Prostate gland (tissue), 2 donors: Measurements from ENCODE around the gene TMEM212. TPM values are rescaled to one million over a fixed set of nuclear protein-coding genes. Genes with fewer than 3 reads are reported as not detected.

ENCODE experiments used
- DNase-seq: peaks from one replicate; pipeline ENCODE4 v3.0.0-alpha.2; 2019; ENCODE audit warnings: low spot score
- H3K27ac ChIP-seq, 2 donors: fragments of 200-600 bp; sonication (generic); 2 replicates each; pipeline ENCODE4 v1.5.1; 2017 to 2019
- H3K27me3 ChIP-seq: fragments of 200-600 bp; sonication (generic); replicated peaks from 2 replicates; pipeline ENCODE4 v1.5.1; 2019; ENCODE audit not compliant: insufficient read depth
- H3K36me3 ChIP-seq, 2 donors: fragments of 200-600 bp; sonication (generic); 1 replicate in 1 of 2; 2 replicates in 1 of 2; pipeline versions ENCODE4 v1.5.1 to v1.8.1; 2017 to 2019
- H3K4me1 ChIP-seq: fragments of 200-600 bp; sonication (generic); replicated peaks from 2 replicates; pipeline ENCODE4 v1.5.1; 2019
- H3K4me3 ChIP-seq, 2 donors: fragments of 200-600 bp; sonication (generic); 2 replicates each; pipeline ENCODE4 v1.5.1; 2017 to 2019
- H3K9me3 ChIP-seq: fragments of 200-600 bp; sonication (generic); 2 replicates; pipeline ENCODE4 v1.5.1; 2017
- POLR2A ChIP-seq: fragments of 450-650 bp; IDR thresholded peaks from one replicate; pipeline ENCODE4 v1.6.1; 2016; ENCODE audit warnings: antibody characterized with exemption, mild to moderate bottlenecking
- POLR2AphosphoS5 ChIP-seq: sonication (generic); formaldehyde crosslinking; IDR thresholded peaks from one replicate; pipeline ENCODE4 v1.6.1; 2017; ENCODE audit warnings: antibody characterized with exemption
- WGBS: methylation state at CpG from one replicate; pipeline ENCODE4 v1.1.5; 2018; 5-methylcytosine and 5-hydroxymethylcytosine counted together
- intact Hi-C: fragments of 100-400 bp; cut with DNase I; formaldehyde crosslinking; loops from one replicate; pipeline ENCODE4 v1.14.2; 2022
- total RNA-seq, 2 donors: library from RNA; depleted of rRNA; stranded (reverse); fragments of >200 nt; gene quantifications; one replicate each; pipeline ENCODE4 v1.1.0, GENCODE V29; 2016
- TF ChIP-seq, protein P1 (sequence below), 4 experiments: fragments of 200-600 bp in 2 of 4; fragments of 450-650 bp in 2 of 4; sonication (generic) in 2 of 4; IDR thresholded peaks; 1 replicate in 3 of 4; 2 replicates in 1 of 4; pipeline ENCODE4 v1.5.1; 2016 to 2019; ENCODE audit warnings: antibody characterized with exemption in 4 of 4, mild to moderate bottlenecking in 2 of 4, moderate library complexity in 2 of 4

Gene TMEM212
- total RNA-seq, 2 donors from 2014 or later = not detected

DNA sequence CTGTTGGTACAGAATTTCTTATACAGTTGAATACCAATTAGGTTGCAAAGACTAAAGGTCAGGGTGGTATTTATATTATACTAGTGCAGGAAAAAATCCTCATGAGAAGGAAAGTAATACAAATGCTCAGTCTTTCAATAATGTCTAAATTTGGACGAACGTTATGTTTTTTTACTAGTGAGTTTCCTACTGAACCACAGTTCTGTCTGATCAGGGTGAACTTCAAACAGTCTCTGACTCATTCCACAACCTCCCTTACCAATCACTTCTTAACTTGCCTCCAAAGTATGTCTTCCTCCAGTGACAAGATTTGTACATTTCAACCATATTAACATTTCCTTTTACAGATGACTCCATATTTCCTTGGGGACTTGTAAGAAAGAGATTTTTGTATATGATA, 3.4 kb downstream of the TMEM212 start:
- intact Hi-C loops = no loop called here
- Histone ChIP-seq H3K4me1 (no peaks in the 10 kb centered on the region), H3K4me3 (no peak overlapping the region), H3K36me3 (no peaks in the 10 kb centered on the region), H3K27ac (no peak overlapping the region), H3K27me3 (no peaks in the 10 kb centered on the region), H3K9me3 (no peaks in the 10 kb centered on the region)
- TF ChIP-seq, protein P1, sequence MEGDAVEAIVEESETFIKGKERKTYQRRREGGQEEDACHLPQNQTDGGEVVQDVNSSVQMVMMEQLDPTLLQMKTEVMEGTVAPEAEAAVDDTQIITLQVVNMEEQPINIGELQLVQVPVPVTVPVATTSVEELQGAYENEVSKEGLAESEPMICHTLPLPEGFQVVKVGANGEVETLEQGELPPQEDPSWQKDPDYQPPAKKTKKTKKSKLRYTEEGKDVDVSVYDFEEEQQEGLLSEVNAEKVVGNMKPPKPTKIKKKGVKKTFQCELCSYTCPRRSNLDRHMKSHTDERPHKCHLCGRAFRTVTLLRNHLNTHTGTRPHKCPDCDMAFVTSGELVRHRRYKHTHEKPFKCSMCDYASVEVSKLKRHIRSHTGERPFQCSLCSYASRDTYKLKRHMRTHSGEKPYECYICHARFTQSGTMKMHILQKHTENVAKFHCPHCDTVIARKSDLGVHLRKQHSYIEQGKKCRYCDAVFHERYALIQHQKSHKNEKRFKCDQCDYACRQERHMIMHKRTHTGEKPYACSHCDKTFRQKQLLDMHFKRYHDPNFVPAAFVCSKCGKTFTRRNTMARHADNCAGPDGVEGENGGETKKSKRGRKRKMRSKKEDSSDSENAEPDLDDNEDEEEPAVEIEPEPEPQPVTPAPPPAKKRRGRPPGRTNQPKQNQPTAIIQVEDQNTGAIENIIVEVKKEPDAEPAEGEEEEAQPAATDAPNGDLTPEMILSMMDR (IDR thresholded peaks at IDR 0.05) = no peak
- no peak for TF ChIP-seq POLR2A
- TF ChIP-seq POLR2AphosphoS5 = no peak
- 81% methylated on average over 2 of the region's 2 CpGs for WGBS
- DNase-seq = no peak

DNA sequence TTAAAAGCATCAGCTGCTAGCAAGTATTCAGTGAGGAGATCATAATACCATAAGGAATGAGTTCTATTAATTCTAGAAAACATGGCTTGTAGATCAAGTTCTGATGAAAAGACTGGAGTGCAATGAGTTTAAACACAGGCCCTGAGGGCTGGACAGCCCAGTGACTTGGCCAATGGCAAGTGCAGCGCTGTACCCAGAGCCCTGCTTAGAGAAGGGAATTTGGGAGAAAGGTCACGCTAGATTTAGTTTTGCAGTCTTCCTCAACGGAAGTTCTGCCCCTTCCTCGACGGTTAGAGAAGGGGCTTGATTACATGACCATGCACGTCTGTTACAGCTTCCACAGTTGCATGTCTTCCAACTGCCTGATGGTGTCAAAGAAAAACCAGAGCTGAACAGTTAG, 4.0 kb downstream of the TMEM212 start:
- H3K9me3 ChIP-seq = no peaks in the 10 kb centered on the region
- intact Hi-C loops = no loop called here
- H3K36me3 ChIP-seq = no peaks in the 10 kb centered on the region
- 86% methylated on average over 6 of the region's 6 CpGs for WGBS
- H3K27me3 ChIP-seq = no peaks in the 10 kb centered on the region
- no peak overlapping the region for H3K27ac ChIP-seq
- DNase-seq = no peak
- H3K4me3 ChIP-seq = no peak overlapping the region
- TF ChIP-seq POLR2AphosphoS5 = no peak
- TF ChIP-seq, protein P1 (IDR thresholded peaks at IDR 0.05) = no peak
- H3K4me1 ChIP-seq = no peaks in the 10 kb centered on the region

DNA sequence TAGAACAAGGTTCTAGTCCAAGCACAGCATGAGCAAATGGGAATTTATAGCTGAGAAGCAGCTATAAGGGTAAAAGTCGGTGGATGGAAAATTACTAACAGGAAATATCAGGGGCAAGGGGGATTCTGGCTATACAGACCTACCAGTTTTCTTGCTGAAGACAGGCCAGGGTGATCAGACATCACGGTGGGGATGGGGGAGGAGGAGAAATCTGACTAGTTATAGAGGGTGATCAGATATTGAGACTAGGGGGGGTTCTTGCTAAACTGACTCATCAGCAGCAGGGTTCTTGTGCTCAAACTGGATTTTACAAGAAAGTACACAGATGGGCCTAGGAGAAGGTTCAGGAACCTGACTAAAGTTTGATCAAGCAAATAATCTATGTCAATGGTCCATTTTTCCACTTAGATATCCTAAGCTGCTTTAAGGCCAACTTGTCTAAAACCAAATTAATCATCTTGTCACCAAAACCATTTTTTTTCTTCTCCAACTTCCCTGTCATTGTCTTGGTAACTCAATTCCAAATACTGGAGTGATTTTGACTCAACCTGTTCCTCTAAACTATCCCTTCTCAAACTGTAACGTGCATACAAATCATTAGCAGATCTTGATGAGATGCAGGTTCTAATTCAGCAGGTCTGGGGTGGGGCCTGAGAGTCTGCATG, 4.6 kb downstream of the TMEM212 start:
- no peak for TF ChIP-seq POLR2A
- no peak for TF ChIP-seq POLR2AphosphoS5
- TF ChIP-seq, protein P1 (IDR thresholded peaks at IDR 0.05) = no peak
- Histone ChIP-seq H3K4me1 (no peaks in the 10 kb centered on the region), H3K27me3 (no peaks in the 10 kb centered on the region), H3K36me3 (no peaks in the 10 kb centered on the region), H3K9me3 (no peaks in the 10 kb centered on the region), H3K27ac (no peak overlapping the region), H3K4me3 (no peak overlapping the region)
- DNase-seq = no peak
- intact Hi-C loops = no loop called here
- 94% methylated on average over 3 of the region's 3 CpGs for WGBS

DNA sequence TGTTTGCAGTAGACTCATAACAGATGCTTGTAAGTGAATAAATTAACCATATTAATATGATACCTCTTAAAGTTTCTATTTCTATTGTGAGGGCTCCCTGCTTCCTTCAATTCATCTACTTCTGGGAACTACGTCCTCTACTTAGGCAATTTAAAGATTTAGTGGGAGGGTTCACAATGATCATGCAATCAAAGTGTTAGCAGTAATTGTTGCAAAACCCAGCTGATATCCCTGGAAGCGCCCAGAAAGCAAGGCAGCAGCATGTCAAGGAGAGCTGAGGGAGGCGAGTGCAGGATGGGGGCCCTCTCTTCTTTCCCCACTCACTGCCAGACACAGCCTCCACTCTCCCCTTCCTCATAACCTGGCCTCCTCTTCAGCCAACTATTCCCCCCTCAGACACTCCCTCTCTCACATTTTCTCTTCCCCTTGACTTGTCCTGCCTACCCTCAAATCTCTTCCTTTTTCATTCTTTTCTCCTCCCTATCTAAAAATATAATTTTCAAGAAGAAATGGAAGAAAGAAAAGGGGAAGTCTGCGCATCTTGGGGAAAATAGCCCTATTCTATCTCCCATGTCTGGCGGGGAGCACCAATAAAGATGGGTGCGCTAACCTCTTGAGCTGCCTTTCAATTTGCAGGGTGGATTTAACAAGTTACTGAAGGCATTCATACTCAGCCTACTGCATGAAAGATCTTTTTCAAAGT, 6.6 kb downstream of the TMEM212 start:
- no peak overlapping the region for H3K27ac ChIP-seq
- H3K27me3 ChIP-seq = no peaks in the 10 kb centered on the region
- H3K4me3 ChIP-seq = no peak overlapping the region
- TF ChIP-seq POLR2AphosphoS5 (no peak), POLR2A (no peak)
- TF ChIP-seq, protein P1 (IDR thresholded peaks at IDR 0.05) = no peak
- H3K4me1 ChIP-seq = no peaks in the 10 kb centered on the region
- intact Hi-C loops = no loop called here
- no peak for DNase-seq
- 89% methylated on average over 6 of the region's 6 CpGs for WGBS
- H3K9me3 ChIP-seq = no peaks in the 10 kb centered on the region
- no peaks in the 10 kb centered on the region for H3K36me3 ChIP-seq
